A673 (cell line): ENCODE results near the gene RGS6. TPM values are rescaled to one million over a fixed set of nuclear protein-coding genes. Genes with fewer than 3 reads are reported as not detected.

Experiments
- BruUV-seq: library from RNA; stranded (reverse); fragments of 400-500 nt; replicated peaks from 2 replicates; lab custom pipeline; 2021; lab: Mats Ljungman, UMichigan
- CTCF ChIA-PET: fragments of 300-600 bp; sonication (Branson Sonifier 250); formaldehyde crosslinking; loops from one replicate; lab custom pipeline; 2022; ENCODE audit warnings: antibody characterized with exemption; lab: Charles Lee
- POLR2A ChIA-PET: fragments of 300-600 bp; sonication (Branson Sonifier 250); formaldehyde crosslinking; loops from one replicate; lab custom pipeline; 2022; ENCODE audit warnings: antibody characterized with exemption; ENCODE audit not compliant: low non-redundant PET; lab: Charles Lee
- DNase-seq: peaks from one replicate; pipeline ENCODE4 v3.0.0-alpha.2; 2015; ENCODE audit warnings: low spot score
- H3K27ac ChIP-seq: fragments of 200-600 bp; sonication (generic); 2 replicates; pipeline ENCODE4 v1.5.1; 2016; ENCODE audit warnings: mixed run types, low read depth, mild to moderate bottlenecking, mixed read lengths, antibody characterized with exemption, low read length; ENCODE audit not compliant: poor library complexity, severe bottlenecking
- H3K27me3 ChIP-seq: fragments of 200-600 bp; sonication (generic); replicated peaks from 2 replicates; pipeline ENCODE4 v1.6.1; 2017; ENCODE audit warnings: mixed run types, low read depth, mild to moderate bottlenecking, mixed read lengths, antibody characterized with exemption, low read length; ENCODE audit not compliant: insufficient read depth, poor library complexity
- H3K36me3 ChIP-seq: fragments of 200-600 bp; sonication (generic); 2 replicates; pipeline ENCODE4 v1.6.1; 2016; ENCODE audit warnings: mixed run types, mild to moderate bottlenecking, mixed read lengths, antibody characterized with exemption, low read length; ENCODE audit not compliant: insufficient read depth, poor library complexity, severe bottlenecking
- H3K4me1 ChIP-seq: fragments of 200-600 bp; sonication (generic); 2 replicates; pipeline ENCODE4 v1.6.1; 2017; ENCODE audit warnings: mixed run types, mild to moderate bottlenecking, mixed read lengths, antibody characterized with exemption, low read length; ENCODE audit not compliant: insufficient read depth, poor library complexity, severe bottlenecking
- H3K4me3 ChIP-seq: fragments of 200-600 bp; sonication (generic); 2 replicates; pipeline ENCODE4 v1.5.1; 2016; ENCODE audit warnings: low read depth, mixed run types, mild to moderate bottlenecking, mixed read lengths, low read length; ENCODE audit not compliant: poor library complexity, severe bottlenecking
- H3K9me3 ChIP-seq: fragments of 200-600 bp; sonication (generic); 2 replicates; pipeline ENCODE4 v1.6.1; 2016; ENCODE audit warnings: mixed run types, low read depth, mild to moderate bottlenecking, mixed read lengths, antibody characterized with exemption, low read length; ENCODE audit not compliant: poor library complexity, severe bottlenecking
- CTCF ChIP-seq: fragments of 300-800, 200-600 bp; sonication (generic); conservative IDR thresholded peaks from 2 replicates; pipeline ENCODE4 v1.5.1; 2017; ENCODE audit warnings: low read depth, mild to moderate bottlenecking, antibody characterized with exemption, low read length, moderate library complexity, mixed read lengths
- EZH2 ChIP-seq: fragments of 200-600 bp; sonication (generic); IDR thresholded peaks from 2 replicates; pipeline ENCODE4 v1.6.1; 2017; ENCODE audit warnings: borderline replicate concordance, low read depth, mild to moderate bottlenecking, mixed read lengths, antibody characterized with exemption, low read length; ENCODE audit not compliant: poor library complexity, severe bottlenecking
- intact Hi-C: fragments of 100-400 bp; cut with micrococcal nuclease; formaldehyde crosslinking; loops from one replicate; pipeline ENCODE4 v1.10.0; 2022; ENCODE audit not compliant: unreplicated experiment
- total RNA-seq: library from RNA; stranded (reverse); gene quantifications from 2 replicates; pipeline ENCODE4 v1.2.3, GENCODE V29; 2021

Gene RGS6
- total RNA-seq, 1 experiment from 2014 or later: not detected

- Histone ChIP-seq H3K4me3 (no peak overlapping the region), H3K4me1 (no peaks in the 10 kb centered on the region), H3K36me3 (no peaks in the 10 kb centered on the region), H3K9me3 (no peaks in the 10 kb centered on the region), H3K27me3 (no peaks in the 10 kb centered on the region), H3K27ac (no peak overlapping the region)
- CTCF ChIA-PET: no interaction called here
- no peak for TF ChIP-seq CTCF
- TF ChIP-seq EZH2: no peak
- no peak for DNase-seq
- intact Hi-C loops: no loop called here
- POLR2A ChIA-PET: no interaction called here
- BruUV-seq: no TSS peak
These were observed 15.8 kb downstream of the RGS6 start for GRCh38 chr14:71947947-71948500.

- ChIA-PET CTCF (no interaction called here), POLR2A (no interaction called here)
- H3K4me3 ChIP-seq: no peak overlapping the region
- H3K27ac ChIP-seq: no peak overlapping the region
- no peaks in the 10 kb centered on the region for H3K4me1 ChIP-seq
- no peaks in the 10 kb centered on the region for H3K27me3 ChIP-seq
- no peaks in the 10 kb centered on the region for H3K36me3 ChIP-seq
- H3K9me3 ChIP-seq: no peaks in the 10 kb centered on the region
- intact Hi-C loops: no loop called here
- no peak for TF ChIP-seq CTCF
- peak; percentile 59 for DNase-seq
- BruUV-seq: no TSS peak
These were observed 20.4 kb downstream of the RGS6 start for GRCh38 chr14:71952381-71953363.

- no peak overlapping the region for H3K4me3 ChIP-seq
- H3K36me3 ChIP-seq: no peaks in the 10 kb centered on the region
- intact Hi-C loops: no loop called here
- POLR2A ChIA-PET: no interaction called here
- no TSS peak for BruUV-seq
- CTCF ChIA-PET: no interaction called here
- no peak overlapping the region for H3K27ac ChIP-seq
- DNase-seq: no peak
- H3K9me3 ChIP-seq: no peaks in the 10 kb centered on the region
- no peaks in the 10 kb centered on the region for H3K27me3 ChIP-seq
- H3K4me1 ChIP-seq: no peaks in the 10 kb centered on the region
- TF ChIP-seq CTCF (no peak), EZH2 (no peak)
These were observed 24.8 kb downstream of the RGS6 start for GRCh38 chr14:71956920-71957563.
